IPS-18a (cell line): ENCODE measurements around the gene GSK3B.

Source experiments
- H3K27ac ChIP-seq: one replicate; pipeline ENCODE4 v1.5.1; 2013; ENCODE audit warnings: low read length
- H3K27me3 ChIP-seq: one replicate; pipeline ENCODE4 v1.6.1; 2013; ENCODE audit warnings: mild to moderate bottlenecking, low read length; ENCODE audit not compliant: control insufficient read depth, insufficient read depth
- H3K36me3 ChIP-seq: one replicate; pipeline ENCODE4 v1.6.1; 2013; ENCODE audit warnings: low read depth, low read length; ENCODE audit not compliant: control insufficient read depth
- H3K4me1 ChIP-seq: one replicate; pipeline ENCODE4 v1.6.1; 2013; ENCODE audit warnings: low read depth, low read length; ENCODE audit not compliant: control insufficient read depth
- H3K4me3 ChIP-seq: one replicate; pipeline ENCODE4 v1.5.1; 2013; ENCODE audit warnings: low read length
- H3K9ac ChIP-seq: one replicate; pipeline ENCODE4 v1.6.1; 2013; ENCODE audit warnings: mild to moderate bottlenecking, low read length, moderate library complexity
- H3K9me3 ChIP-seq: one replicate; pipeline ENCODE4 v1.6.1; 2013; ENCODE audit warnings: low read depth, low read length; ENCODE audit not compliant: control insufficient read depth

The GSK3B gene

GRCh38 chr3:119862616-119863015, 231.6 kb downstream of the GSK3B start:
- no peak overlapping the region for H3K9ac ChIP-seq
- no peaks in the 10 kb centered on the region for H3K27me3 ChIP-seq
- peaks cover 11% of the 10 kb centered on the region for H3K36me3 ChIP-seq
- no peaks in the 10 kb centered on the region for H3K4me1 ChIP-seq
- peaks cover 5% of the 10 kb centered on the region for H3K9me3 ChIP-seq
- no peak overlapping the region for H3K4me3 ChIP-seq
- H3K27ac ChIP-seq, result no peak overlapping the region

DNA sequence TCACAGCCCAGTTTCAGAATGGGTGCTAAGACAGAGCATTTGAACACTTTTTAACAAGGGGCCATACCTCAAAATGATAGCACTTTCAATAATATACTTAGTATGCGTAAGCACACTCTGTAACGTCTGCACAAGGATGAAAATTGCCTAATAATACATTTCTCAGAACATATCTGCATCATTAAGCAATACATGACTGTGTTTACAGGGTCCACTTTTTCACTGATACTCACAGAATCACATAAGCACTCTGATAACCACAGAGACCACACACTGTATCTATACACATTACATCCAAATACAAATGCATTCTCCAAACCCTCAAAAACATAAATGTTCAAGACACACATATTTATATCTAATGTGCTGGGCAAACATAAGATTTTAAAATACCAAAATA, 232.6 kb downstream of the GSK3B start:
- no peaks in the 10 kb centered on the region for H3K27me3 ChIP-seq
- H3K27ac ChIP-seq, result no peak overlapping the region
- no peak overlapping the region for H3K9ac ChIP-seq
- H3K4me1 ChIP-seq, result no peaks in the 10 kb centered on the region
- peaks cover 5% of the 10 kb centered on the region for H3K9me3 ChIP-seq
- peaks cover 11% of the 10 kb centered on the region for H3K36me3 ChIP-seq
- H3K4me3 ChIP-seq, result no peak overlapping the region

DNA sequence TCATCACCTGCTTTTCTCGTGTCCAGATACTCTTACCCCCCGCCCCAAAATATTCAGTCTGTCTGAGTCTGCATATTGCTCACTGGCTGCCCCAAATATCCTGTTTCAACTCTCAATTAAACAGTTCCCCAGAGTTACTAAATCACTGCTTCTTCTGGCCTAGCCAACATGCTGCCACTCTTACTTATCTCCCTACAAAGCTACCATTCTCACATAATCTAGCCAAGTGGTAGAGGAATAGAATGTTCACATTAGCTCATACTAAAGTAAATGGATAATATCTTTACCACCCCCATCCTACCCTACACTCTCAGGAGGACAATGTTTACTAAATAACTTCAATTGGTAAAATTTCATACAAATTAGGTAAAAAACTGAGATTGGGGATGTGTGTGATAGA, 234.5 kb downstream of the GSK3B start:
- no peaks in the 10 kb centered on the region for H3K27me3 ChIP-seq
- no peak overlapping the region for H3K4me3 ChIP-seq
- H3K27ac ChIP-seq, result no peak overlapping the region
- H3K9ac ChIP-seq, result no peak overlapping the region
- peaks cover 5% of the 10 kb centered on the region for H3K9me3 ChIP-seq
- peaks cover 11% of the 10 kb centered on the region for H3K36me3 ChIP-seq
- H3K4me1 ChIP-seq, result no peaks in the 10 kb centered on the region

DNA sequence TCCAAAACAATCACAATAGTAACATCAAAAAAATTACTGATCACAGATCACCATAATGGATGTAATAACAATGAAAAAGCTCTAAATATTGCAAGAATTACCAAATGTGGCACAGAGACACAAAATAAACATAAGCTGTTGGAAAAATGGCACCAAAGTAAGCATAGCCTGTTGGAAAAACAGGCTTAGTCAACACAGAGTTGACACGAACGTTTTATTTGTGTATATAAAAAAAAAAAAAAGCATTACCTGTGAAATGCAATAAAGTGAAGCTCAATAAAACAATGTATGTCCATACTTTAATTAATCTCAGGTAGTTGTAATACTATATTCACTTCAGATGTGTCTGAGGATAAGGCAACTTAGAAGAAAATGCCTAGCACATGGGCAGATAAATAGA, 235.3 kb downstream of the GSK3B start:
- Histone ChIP-seq H3K27ac (no peak overlapping the region), H3K4me1 (no peaks in the 10 kb centered on the region), H3K4me3 (no peak overlapping the region), H3K9ac (no peak overlapping the region), H3K36me3 (peaks cover 11% of the 10 kb centered on the region), H3K27me3 (no peaks in the 10 kb centered on the region), H3K9me3 (peaks cover 5% of the 10 kb centered on the region)

GRCh38 chr3:119856695-119857094, 237.6 kb downstream of the GSK3B start:
- peaks cover 5% of the 10 kb centered on the region for H3K9me3 ChIP-seq
- H3K4me1 ChIP-seq, result no peaks in the 10 kb centered on the region
- H3K36me3 ChIP-seq, result no peaks in the 10 kb centered on the region
- H3K9ac ChIP-seq, result no peak overlapping the region
- no peak overlapping the region for H3K4me3 ChIP-seq
- no peak overlapping the region for H3K27ac ChIP-seq
- no peaks in the 10 kb centered on the region for H3K27me3 ChIP-seq

DNA sequence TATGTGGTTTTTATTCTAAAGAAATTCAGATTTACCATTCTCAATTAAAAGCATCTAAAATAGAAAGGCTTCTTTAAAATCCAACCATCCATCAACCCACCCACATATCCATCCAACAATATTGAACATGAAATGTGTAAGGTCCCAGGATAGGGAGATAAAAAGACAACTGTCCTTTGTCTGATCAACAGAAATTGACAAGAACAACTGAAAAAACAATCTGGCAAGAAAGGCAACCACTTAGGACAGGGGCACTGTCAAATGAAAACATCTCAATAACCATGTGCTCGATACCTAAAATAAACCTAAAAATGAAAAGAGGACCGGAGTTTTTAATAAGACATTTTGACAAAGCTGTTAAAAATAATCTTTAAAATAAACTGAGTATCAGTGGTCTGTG, 245.1 kb downstream of the GSK3B start:
- no peaks in the 10 kb centered on the region for H3K9me3 ChIP-seq
- H3K36me3 ChIP-seq, result no peaks in the 10 kb centered on the region
- no peaks in the 10 kb centered on the region for H3K27me3 ChIP-seq
- no peak overlapping the region for H3K27ac ChIP-seq
- no peak overlapping the region for H3K9ac ChIP-seq
- H3K4me3 ChIP-seq, result no peak overlapping the region
- no peaks in the 10 kb centered on the region for H3K4me1 ChIP-seq

DNA sequence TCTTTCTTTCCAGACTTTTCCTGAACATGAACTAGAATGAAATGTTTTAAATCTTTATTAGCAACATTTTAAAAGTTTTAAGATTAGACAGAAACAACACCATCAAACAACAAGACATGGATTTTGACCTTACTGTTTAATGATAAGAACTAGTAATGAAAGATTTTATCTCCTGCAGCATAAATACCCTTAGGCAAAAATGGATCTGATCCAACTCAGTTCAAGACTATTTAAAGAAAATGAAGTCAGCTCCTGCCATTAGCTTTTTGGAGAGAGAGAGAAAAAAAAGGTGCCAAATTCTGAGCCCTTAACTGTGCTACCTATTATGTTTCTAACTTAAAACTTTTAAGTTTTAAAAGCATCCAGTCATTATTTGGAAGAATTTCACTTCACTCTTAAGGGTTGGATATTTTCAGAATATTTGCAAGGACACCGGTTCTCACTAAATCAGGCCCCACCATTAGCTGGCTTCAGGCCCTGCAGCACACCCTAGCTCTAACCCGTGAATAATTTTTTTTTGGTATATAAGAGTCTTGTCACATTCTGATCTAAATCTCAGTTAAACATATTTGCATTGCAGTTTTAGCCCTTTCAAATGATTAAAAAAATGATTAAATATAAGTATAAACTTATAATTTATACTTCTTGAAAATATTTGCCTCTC, 252.3 kb downstream of the GSK3B start:
- Histone ChIP-seq H3K27ac (no peak overlapping the region), H3K36me3 (no peaks in the 10 kb centered on the region), H3K4me3 (no peak overlapping the region), H3K9ac (no peak overlapping the region), H3K9me3 (no peaks in the 10 kb centered on the region), H3K27me3 (no peaks in the 10 kb centered on the region), H3K4me1 (no peaks in the 10 kb centered on the region)

DNA sequence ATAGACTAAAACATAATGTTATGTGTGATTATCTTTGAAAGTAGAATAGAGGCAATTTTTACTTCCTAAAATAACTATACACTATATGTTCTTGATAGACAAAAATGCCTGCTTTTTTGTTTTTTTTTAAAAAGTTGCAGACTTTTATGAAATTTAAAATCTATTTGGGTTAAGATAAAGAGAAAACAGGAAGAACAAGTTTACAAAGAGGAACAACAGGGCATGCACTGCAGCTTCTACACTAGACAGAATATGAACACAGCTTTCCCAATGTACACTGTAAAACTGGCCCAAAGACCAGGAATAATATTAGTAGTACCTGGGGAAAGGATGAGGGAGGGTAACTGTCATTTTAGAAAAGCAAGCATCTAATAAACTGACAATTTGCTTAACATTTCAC, 258.7 kb downstream of the GSK3B start:
- H3K4me1 ChIP-seq, result no peaks in the 10 kb centered on the region
- no peak overlapping the region for H3K27ac ChIP-seq
- no peaks in the 10 kb centered on the region for H3K27me3 ChIP-seq
- no peaks in the 10 kb centered on the region for H3K9me3 ChIP-seq
- no peak overlapping the region for H3K9ac ChIP-seq
- no peaks in the 10 kb centered on the region for H3K36me3 ChIP-seq
- H3K4me3 ChIP-seq, result no peak overlapping the region

- no peak overlapping the region for H3K9ac ChIP-seq
- H3K4me3 ChIP-seq, result no peak overlapping the region
- H3K27ac ChIP-seq, result no peak overlapping the region
- H3K4me1 ChIP-seq, result peaks cover 1% of the 10 kb centered on the region
- H3K36me3 ChIP-seq, result no peaks in the 10 kb centered on the region
- no peaks in the 10 kb centered on the region for H3K9me3 ChIP-seq
- H3K27me3 ChIP-seq, result no peaks in the 10 kb centered on the region
Observed at GRCh38 chr3:119834754-119835370, 259.4 kb downstream of the GSK3B start.

DNA sequence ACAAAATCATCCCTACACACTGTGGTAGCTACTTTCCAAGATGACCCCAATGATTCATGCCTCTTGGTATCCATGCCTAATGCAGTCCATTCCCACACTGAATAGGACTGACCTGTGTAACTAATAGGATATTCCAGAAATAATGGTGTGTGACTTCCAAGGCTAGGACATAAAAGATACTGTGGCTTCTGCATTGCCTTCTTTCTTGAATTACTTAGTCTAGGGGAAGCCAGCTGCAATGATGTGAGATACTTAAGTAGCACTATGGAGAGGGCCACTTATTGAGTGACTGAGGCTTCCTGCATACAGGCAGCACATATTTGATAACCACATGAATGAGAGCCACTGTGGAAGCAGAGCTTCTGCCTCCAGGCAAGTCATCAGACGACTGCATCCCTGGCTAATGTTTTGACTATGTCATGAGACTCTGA, 262.3 kb downstream of the GSK3B start:
- H3K4me3 ChIP-seq, result no peak overlapping the region
- H3K9ac ChIP-seq, result no peak overlapping the region
- no peaks in the 10 kb centered on the region for H3K9me3 ChIP-seq
- H3K27me3 ChIP-seq, result no peaks in the 10 kb centered on the region
- H3K36me3 ChIP-seq, result no peaks in the 10 kb centered on the region
- peaks cover 22% of the 10 kb centered on the region for H3K4me1 ChIP-seq
- no peak overlapping the region for H3K27ac ChIP-seq

DNA sequence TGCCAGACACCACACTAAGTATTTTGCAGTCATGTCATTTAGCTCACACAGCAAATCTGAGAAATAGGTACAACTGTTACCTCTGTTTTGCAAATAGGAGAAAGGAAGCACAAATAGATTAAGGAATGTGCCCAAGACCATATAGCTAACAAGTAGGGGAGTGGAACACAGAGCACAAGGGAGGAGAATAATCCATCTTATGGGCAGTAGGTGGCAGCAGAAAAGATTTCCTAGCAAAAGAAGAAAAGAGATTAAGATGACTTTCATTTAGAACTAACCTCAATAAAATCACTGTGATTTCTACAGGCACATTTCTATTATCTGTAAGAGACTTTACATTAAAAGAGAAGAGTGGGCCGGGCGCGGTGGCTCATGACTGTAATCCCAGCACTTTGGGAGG, 263.2 kb downstream of the GSK3B start:
- H3K27ac ChIP-seq, result no peak overlapping the region
- no peaks in the 10 kb centered on the region for H3K9me3 ChIP-seq
- H3K36me3 ChIP-seq, result no peaks in the 10 kb centered on the region
- peaks cover 25% of the 10 kb centered on the region for H3K4me1 ChIP-seq
- H3K4me3 ChIP-seq, result no peak overlapping the region
- H3K9ac ChIP-seq, result no peak overlapping the region
- H3K27me3 ChIP-seq, result no peaks in the 10 kb centered on the region

DNA sequence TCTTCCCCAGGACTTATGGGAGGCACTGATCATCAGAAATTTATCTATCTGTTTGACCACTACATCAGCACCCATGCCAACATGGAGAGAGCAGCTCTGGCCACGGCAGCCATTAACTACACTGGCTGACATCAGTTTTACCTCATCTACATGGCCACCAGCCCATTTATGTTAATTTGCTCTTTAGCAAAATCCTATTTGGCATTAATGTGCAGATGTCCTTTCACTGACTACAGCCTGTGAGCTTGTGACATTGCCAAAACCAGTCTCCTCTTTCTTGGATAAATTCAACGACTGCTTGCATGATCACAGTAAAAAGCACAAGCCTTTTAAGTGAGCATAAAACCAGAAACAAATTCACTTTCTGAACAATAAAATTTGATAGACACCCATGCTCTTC, 264.8 kb downstream of the GSK3B start:
- Histone ChIP-seq H3K4me1 (peaks cover 29% of the 10 kb centered on the region), H3K9ac (no peak overlapping the region), H3K4me3 (no peak overlapping the region), H3K27ac (no peak overlapping the region), H3K36me3 (no peaks in the 10 kb centered on the region), H3K27me3 (no peaks in the 10 kb centered on the region), H3K9me3 (no peaks in the 10 kb centered on the region)
